Measurements from ENCODE around the gene CYB5D1.

DNA sequence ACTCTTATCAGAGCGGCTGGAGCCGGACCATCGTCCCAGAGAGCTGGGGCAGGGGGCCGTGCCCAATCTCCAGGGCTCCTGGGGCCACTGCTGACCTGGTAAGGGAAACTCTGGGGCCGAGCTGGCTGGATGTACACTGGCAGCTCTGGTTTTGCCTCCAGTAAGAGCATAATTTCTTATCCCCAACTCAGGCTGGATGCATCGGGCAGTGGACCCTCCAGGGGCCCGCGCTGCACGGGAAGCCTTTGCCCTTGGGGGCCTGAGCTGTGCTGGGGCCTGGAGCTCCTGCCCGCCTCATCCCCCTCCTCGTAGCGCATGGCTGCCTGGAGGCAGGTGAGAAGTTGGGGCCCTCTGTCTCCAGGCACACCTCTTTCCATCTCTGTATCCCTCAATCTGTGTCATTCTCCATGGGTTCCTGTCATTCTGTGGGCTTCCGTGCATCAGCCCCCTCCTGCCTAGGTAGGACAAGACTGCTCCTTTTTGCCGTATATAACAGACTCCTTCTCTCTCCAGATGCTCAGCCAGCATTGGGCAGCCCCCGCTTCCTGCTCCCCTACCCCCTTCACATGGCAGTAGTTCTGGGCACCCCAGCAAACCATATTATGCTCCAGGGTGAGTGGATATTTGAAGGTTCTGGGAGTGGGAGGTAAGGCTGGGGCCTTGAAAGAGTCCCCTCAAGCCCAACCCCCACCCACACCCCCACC lies 12.3 kb upstream of the CYB5D1 start:
- TF ChIP-seq, protein P1, sequence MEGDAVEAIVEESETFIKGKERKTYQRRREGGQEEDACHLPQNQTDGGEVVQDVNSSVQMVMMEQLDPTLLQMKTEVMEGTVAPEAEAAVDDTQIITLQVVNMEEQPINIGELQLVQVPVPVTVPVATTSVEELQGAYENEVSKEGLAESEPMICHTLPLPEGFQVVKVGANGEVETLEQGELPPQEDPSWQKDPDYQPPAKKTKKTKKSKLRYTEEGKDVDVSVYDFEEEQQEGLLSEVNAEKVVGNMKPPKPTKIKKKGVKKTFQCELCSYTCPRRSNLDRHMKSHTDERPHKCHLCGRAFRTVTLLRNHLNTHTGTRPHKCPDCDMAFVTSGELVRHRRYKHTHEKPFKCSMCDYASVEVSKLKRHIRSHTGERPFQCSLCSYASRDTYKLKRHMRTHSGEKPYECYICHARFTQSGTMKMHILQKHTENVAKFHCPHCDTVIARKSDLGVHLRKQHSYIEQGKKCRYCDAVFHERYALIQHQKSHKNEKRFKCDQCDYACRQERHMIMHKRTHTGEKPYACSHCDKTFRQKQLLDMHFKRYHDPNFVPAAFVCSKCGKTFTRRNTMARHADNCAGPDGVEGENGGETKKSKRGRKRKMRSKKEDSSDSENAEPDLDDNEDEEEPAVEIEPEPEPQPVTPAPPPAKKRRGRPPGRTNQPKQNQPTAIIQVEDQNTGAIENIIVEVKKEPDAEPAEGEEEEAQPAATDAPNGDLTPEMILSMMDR (IDR thresholded peaks at IDR 0.05) = no peak
- TF ChIP-seq POLR2A (IDR thresholded peaks at IDR 0.05) = no peak
- no peak for TF ChIP-seq POLR2AphosphoS5 (IDR thresholded peaks at IDR 0.05; ENCODE audit: insufficient read depth in 1 of 2, low read depth in 1 of 2)

Measured in vagina (tissue), 2 donors.